Inflammatory macrophage treated with lipopolysaccharide for 4 hours (primary cell): ENCODE results near the gene ATP6V1F.

Source experiments
- DNase-seq: peaks from one replicate; pipeline ENCODE4 v3.0.0-alpha.2; 2020

Gene ATP6V1F

DNA sequence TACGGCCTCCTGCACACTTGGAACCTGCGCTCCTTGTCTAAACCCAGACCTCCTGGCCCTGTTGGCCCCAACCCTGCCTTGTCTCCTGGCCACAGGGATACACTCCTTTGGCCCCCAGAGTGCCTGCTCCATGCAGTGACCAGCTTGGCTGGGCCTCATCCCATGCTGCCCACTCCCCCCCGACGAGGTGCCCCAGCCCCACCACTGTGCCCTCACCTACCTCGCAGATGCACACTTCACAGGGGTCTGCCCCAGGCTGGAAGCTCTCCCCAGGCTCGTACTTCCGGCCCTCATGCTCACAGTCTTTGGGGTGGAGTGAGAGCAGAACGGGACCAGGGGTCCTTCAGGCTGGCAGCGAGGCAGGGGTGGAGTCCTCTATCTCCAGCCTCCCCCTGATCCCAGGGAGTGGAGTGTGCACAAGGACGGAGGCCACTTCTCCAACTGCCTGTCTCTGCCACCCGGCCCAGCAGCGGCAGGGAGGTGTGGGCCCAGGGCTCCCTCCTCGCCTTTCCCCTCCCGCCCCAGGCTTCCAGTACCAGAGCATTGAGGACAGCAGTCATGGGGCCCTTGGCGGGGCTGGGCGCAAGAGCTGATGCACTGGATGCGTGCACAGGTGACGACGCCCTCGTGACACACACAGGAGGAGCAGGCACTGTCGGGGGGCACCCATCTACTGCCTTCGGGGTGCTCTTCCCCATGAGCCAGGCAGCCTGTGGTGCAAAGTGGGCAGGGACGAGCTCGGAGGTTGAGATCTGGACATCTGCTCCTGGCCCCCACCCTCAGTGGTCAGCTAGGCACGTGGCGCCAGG, 22.1 kb downstream of the ATP6V1F start:
- no peak for DNase-seq

- DNase-seq: no peak
These were observed 22.9 kb downstream of the ATP6V1F start for GRCh38 chr7:128885370-128886187.

DNA sequence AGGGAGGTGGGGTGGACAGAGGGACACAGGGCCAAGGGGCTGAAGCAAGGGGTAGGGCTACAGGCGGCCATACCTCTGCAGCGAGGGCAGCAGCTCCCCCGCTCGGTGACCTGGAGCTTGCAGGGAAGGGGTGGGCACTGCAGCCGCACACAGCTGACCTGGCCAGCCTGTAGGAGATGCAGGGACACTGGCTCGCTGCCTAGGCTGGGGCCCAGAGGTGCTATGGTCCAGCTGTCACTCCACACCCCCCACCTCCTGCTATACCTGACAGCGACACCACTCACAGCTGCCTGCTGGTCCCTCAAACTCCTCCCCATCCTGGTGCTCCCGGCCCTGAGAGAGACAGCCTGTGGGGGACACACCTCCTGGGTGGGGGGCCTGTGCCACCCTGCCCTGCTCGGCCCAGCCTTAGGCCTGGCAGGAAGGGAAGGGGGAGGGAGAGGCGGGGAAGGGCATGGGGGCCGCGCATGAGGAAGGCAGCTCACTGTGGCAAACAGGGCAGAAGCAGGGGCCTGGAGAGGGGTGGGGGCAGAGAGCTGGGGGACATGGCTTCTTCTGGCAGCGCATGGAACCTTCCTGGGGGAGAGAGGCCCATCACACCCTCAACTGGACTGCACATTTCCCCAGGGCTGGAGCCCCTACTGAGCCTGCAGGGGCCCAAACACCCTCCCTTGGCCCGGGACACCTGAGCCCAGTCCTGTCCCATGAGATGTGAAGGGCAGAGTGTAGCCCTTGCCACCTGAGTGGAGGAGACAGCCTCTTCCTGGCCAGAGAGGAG, 23.9 kb downstream of the ATP6V1F start:
- no peak for DNase-seq

- DNase-seq: no peak
These were observed 24.7 kb downstream of the ATP6V1F start for GRCh38 chr7:128887169-128888038.

- no peak for DNase-seq
These were observed 25.5 kb downstream of the ATP6V1F start for GRCh38 chr7:128888039-128888755.

GRCh38 chr7:128888756-128889095, 26.1 kb downstream of the ATP6V1F start:
- no peak for DNase-seq

- no peak for DNase-seq
These were observed 26.5 kb downstream of the ATP6V1F start for GRCh38 chr7:128889121-128889520.

GRCh38 chr7:128890306-128891109, 27.9 kb downstream of the ATP6V1F start:
- DNase-seq: no peak

- DNase-seq: no peak
These were observed 28.7 kb downstream of the ATP6V1F start for GRCh38 chr7:128891110-128891941.

DNA sequence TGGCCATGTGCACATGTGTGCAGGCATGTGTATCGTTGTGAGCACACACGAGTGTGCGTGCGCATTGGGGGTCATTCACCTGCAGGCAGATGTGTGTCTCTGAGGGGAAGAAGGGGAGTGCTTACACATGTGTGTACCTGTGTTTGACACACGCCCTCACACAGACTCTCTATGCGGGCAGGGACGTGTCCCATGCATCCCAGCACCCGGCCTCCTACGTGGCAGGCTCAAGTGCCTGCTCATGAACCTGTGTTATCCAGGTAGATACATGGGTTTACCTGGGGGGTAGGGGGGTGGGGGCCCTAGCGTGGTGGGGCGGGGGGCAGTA, 29.2 kb downstream of the ATP6V1F start:
- no peak for DNase-seq

GRCh38 chr7:128892521-128893250, 30.0 kb downstream of the ATP6V1F start:
- DNase-seq: no peak

- no peak for DNase-seq
These were observed 30.8 kb downstream of the ATP6V1F start for GRCh38 chr7:128893251-128894100.

DNA sequence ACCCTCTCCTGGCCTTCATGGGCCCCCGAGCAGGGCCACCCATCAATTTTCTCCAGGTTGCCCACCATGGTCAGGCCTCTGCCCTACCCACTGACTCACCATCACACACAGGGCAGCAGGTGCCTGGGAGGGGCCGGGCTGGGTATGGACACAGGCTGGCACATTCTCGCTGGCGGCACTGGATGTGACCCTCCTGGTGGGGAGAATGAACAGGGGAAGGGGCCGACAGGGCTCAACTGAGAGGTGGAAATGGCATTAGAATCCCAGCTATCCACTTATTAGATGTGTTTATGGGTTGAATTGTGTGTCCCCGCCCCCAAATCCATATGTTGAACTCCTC, 31.4 kb downstream of the ATP6V1F start:
- no peak for DNase-seq

- DNase-seq: no peak
These were observed 32.7 kb downstream of the ATP6V1F start for GRCh38 chr7:128895320-128895719.

DNA sequence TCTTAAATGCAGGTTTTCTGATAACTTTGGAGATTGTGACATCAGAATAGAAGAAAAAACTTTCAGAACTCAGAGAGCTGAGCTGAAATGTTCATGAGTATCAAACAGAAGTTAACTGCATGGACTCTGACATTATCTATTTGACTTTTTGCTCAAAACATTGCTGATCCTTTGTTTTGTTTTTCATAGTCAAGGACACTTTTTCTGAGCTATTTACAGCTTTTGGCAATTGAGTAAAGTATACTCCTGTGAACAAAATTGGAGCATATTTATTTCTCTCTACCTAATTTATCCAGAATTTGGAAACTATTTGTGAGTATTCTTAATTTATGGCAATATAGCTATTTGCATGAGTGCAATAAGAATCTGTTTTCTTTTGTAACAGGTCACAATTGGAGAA, 36.7 kb downstream of the ATP6V1F start:
- DNase-seq: no peak

- no peak for DNase-seq
These were observed 37.6 kb downstream of the ATP6V1F start for GRCh38 chr7:128900237-128900636.

DNA sequence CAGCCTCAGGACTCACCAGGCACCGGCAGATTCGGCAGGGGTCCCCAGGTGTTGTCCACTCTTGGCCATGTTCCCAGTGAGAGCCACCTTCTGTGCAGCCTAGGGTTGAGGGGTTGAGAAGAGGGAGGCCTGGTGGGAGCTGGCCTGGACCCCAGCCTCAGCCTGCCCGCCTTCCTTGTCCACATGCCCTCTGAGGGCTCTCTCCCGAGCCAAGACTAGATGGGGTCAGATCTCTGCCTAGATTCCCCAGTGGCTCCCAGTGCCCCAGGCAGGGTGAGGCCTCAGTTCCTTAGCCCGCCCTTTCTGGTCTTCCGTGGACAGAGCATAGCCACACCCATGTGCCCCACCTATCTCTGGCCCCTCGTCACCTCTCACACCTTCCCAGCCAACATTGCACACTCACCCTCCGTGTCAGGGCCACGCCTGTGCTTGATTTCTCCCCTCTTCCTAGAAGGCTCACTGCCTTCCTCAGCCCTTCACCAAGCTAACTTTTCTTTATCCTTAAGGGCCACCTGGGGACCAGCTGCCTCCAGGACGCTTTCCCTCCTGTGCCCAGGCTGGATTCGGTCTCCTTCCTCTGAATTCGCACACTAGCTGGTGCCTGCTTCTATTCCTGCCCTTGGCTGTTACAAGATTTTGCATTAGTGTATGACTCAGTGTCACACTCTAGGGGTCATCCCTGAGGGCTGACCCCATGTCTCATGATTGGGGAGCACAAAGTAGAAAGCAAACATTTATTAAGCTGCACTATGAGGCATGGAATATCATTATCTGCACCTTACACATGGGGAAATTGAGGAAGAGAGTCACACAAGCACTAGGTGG, 40.3 kb downstream of the ATP6V1F start:
- peak; percentile 74 for DNase-seq
